ENCODE data around the gene SLC6A3.

- TF ChIP-seq, protein P1, sequence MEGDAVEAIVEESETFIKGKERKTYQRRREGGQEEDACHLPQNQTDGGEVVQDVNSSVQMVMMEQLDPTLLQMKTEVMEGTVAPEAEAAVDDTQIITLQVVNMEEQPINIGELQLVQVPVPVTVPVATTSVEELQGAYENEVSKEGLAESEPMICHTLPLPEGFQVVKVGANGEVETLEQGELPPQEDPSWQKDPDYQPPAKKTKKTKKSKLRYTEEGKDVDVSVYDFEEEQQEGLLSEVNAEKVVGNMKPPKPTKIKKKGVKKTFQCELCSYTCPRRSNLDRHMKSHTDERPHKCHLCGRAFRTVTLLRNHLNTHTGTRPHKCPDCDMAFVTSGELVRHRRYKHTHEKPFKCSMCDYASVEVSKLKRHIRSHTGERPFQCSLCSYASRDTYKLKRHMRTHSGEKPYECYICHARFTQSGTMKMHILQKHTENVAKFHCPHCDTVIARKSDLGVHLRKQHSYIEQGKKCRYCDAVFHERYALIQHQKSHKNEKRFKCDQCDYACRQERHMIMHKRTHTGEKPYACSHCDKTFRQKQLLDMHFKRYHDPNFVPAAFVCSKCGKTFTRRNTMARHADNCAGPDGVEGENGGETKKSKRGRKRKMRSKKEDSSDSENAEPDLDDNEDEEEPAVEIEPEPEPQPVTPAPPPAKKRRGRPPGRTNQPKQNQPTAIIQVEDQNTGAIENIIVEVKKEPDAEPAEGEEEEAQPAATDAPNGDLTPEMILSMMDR (IDR thresholded peaks at IDR 0.05 in 4 of 5, conservative IDR thresholded peaks at IDR 0.05 in 1 of 5): no peak
- TF ChIP-seq POLR2A (IDR thresholded peaks at IDR 0.05): no peak
Observed at GRCh38 chr5:1409381-1410110, 35.7 kb downstream of the SLC6A3 start.
